CD4-positive, alpha-beta T cell treated with Interleukin-15 for 4 hours (primary cell): ENCODE measurements around the gene SLC39A8.
"Not testable (repeated sequence)": the region's sequence is repeated elsewhere in the genome, so short reads cannot be mapped to it uniquely, and the experiment has no call there.

ENCODE experiments used
- DNase-seq: peaks from one replicate; pipeline ENCODE4 v3.0.0-alpha.2; 2020; ENCODE audit warnings: low spot score

Gene SLC39A8

DNA sequence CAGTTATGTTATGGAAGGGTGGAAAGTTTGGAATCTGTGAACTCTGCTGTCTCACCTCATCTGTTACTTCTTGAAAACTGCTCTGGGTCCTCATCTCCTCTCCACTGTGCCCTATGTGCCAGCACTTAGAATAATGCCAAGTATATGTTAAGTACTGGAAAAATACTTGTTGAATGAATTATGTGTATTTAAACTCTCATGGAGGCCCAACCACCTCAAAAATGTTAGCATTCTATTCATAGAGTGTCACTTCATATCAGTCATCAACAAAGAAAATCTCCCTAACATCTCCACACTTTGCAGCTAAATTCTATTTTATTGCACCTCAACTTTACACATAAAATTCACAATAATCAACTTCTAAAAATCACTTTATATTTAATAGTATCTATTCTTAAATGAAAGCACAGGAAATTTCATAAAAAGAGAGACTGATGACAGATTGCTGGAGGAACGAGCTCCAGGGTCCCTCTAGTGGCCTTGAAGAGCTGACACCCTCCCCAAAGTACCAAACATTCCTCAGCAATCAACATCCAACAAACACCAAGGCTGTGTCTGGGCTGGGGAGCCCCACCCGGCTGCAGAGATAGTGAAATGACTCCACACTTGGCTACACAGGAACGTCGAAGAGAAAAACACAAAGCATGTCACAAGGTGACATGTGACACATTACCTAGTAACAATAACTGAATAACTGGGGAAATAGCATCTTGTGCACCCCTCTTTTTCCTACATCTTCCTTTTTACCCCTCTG, 45.8 kb downstream of the SLC39A8 start:
- DNase-seq = peak; percentile 11

GRCh38 chr4:102298716-102299115, 46.6 kb downstream of the SLC39A8 start:
- DNase-seq = no peak

GRCh38 chr4:102295153-102295862, 50.0 kb downstream of the SLC39A8 start:
- DNase-seq = no peak

- no peak for DNase-seq
These were observed 56.8 kb downstream of the SLC39A8 start for GRCh38 chr4:102288497-102288896.

DNA sequence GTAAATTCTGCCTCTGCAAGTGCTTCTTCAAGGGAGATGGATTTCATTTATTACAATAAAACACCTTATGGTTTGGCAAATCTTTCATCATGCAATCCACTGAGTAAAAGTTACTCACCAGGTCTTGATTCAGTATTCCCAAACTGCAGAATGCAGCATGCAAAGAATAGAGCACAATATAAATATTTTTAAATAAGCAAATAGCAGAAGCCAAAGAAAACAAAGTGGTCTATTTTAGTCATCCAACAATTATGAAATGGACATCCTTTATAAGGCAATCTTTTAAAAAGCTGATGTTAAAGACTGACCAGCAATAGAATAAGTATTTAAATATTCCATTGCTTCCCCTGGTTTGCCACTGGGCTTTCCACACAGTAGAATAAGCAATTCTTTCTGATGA, 59.5 kb downstream of the SLC39A8 start:
- no peak for DNase-seq

- no peak for DNase-seq
These were observed 64.0 kb downstream of the SLC39A8 start for GRCh38 chr4:102281171-102281839.

DNA sequence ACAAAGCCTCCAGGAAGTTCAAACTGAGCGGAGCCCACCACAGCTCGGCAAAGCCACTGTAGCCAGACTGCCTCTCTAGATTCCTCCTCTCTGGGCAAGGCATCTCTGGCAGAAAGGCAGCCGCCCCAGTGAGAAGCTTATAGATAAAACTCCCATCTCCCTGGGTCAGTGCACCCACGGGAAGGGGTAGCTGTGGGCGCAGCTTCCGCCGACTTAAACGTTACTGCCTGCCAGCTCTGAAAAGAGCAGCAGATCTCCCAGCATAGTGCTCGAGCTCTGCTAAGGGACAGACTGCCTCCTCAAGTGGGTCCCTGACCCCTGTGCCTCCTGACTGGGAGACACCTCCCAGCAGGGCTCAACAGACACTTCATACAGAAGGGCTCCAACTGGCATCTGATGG, 72.0 kb downstream of the SLC39A8 start:
- DNase-seq = not testable (repeated sequence)

- no peak for DNase-seq
These were observed 73.0 kb downstream of the SLC39A8 start for GRCh38 chr4:102272318-102272717.

DNA sequence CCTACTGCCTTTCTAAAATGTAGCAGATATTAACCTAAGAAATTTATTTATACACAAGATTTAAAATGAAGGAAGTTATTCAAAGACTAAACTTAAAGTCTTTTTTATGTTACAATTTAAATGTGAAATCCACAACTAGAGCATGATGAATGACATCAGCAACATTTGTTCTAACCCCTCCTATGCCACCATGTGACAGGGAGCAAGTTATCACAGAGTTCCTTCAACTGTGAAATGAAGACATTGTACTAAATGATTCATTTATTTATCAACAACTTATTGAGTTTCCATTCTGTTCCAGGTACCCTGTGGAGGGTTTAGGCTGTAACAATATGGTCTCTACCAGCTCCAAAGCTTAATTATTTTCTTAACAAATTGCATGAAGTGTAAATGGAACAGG, 76.9 kb downstream of the SLC39A8 start:
- DNase-seq = no peak

GRCh38 chr4:102263024-102263787, 82.1 kb downstream of the SLC39A8 start:
- peak; percentile 17 for DNase-seq

DNA sequence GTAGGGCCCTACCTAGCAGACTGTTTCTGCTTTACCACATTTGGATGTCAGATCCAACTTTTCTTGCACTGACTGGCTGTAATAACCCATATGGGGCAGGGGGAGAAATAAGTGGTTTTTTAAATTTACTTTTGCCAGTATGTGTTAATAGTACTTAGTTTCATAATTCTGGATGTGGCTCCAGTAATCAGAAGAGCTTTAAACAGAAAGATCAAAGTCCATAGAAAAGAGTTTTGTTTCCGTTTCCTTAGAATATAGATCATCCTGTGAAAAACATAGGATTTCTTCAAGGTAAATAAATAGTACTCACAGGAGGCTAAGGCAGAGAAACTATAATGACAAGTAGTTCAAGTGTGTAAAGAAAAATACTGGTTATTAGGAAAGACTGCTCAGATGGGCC, 85.6 kb downstream of the SLC39A8 start:
- no peak for DNase-seq

DNA sequence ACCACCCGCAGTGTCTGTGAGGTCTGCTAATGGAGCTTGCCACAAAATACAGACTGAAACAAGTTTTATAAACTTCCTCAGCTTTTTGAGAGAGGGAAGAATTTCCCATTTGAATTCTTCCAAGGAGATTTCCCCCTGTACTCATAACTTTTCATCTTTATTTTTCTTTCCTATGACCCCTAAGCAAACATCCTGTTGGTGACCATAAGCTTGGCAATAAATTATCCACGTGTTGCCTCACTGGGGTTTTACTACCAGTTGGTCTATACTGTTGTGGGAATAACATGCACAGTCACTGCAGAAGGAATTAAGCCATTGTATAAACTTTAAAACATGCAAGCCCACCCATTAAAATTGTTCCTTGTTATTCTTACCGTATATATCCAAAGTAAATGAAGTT, 86.2 kb downstream of the SLC39A8 start:
- DNase-seq = no peak

GRCh38 chr4:102256321-102256720, 89.0 kb downstream of the SLC39A8 start:
- no peak for DNase-seq

DNA sequence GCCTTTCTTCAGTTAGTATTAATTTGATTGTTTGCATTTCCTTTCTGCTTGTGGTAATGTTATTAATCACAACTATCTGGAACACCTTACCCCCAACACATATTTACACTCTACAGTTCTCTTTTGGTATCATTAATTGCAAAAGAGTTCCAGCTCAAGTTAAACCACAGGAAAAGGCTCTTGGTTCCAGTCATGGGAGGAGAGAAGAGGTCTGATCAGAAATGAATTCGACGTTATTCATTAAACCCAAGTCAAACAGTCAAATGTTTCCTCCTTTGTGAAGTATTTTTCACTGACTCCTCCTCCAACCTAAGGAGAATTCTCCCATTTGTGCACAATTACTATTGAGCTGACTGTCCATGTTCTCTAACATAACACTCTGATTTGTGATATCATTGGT, 91.4 kb downstream of the SLC39A8 start:
- no peak for DNase-seq

DNA sequence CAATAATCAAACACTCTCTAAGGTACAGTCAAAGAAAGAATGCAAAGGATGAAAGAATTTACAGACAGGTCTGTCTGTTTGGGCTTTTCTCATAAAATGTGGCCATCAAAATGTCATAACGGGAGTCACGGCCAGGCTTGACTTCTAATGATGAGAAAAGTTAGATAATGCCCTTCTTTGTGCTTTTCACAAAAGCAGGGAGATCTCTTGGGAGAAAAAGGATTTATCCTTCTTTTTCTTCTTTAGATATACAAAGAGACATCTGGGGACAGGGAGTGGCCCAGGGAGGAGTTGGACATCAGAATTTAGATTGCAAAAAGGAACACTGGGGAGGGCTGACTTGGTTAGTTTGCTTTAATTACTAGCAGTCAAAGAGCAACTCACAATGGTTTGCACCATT, 93.1 kb downstream of the SLC39A8 start:
- no peak for DNase-seq

- DNase-seq = no peak
These were observed 94.9 kb downstream of the SLC39A8 start for GRCh38 chr4:102250341-102250740.

DNA sequence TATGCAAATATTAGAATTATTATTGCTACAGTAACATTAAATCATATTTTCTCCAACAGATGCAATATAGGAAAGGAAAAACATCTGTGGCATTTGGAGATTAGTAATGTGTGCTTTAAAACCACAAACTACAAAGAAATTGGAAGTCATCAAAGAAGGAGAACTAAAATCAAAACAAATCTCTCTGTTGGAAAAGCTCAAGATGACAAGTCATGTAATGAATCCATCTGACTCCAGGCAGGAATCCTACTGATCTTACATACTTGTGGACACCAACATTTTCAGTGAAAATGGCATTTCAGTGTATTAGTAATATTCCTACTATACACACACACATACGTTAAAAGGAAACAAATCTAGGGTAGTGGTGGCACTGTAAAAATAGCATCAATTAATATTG, 98.2 kb downstream of the SLC39A8 start:
- DNase-seq = no peak

- DNase-seq = no peak
These were observed 98.9 kb downstream of the SLC39A8 start for GRCh38 chr4:102246416-102246815.

DNA sequence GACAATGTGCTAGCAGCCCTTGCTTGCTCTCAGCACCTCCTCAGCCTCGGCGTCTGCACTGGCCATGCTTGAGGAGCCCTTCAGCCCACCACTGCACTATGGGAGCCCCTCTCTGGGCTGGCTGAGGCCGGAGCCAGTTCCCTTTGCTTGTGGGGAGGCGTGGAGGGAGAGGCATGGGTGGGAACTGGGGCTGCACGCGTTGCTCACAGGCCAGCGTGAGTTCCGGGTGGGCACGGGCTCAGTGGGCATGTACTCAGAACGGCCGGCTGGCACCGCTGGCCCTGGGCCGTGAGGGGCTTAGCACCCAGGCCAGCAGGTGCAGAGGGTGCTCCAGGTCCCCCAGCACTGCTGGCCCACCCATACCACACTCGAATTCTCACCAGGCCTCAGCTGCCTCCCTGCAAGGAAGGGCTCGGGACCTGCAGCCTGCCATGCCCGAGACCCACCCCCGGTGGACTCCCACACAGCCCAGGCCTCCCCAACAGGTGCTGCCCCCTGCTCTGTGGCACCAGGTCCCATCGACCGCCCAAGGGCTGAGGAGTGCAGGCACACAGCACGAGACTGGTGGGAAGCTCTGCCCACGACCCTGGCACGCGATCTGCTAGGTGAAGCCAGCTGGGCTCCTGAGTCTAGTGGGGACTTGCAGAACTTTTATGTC, 100.3 kb downstream of the SLC39A8 start:
- no peak for DNase-seq

- not testable (repeated sequence) for DNase-seq
These were observed 102.0 kb downstream of the SLC39A8 start for GRCh38 chr4:102243296-102243695.

GRCh38 chr4:102234243-102234838, 110.9 kb downstream of the SLC39A8 start:
- DNase-seq = no peak
